ENCODE data around the gene CDKAL1.

GRCh38 chr6:20565342-20565741 is 31.1 kb downstream of the CDKAL1 start:
- TF ChIP-seq REST (IDR thresholded peaks at IDR 0.05) (no peak), POLR2A (IDR thresholded peaks at IDR 0.05; ENCODE audit: low read length) (no peak), CTCF (IDR thresholded peaks at IDR 0.05) (no peak), RAD21 (conservative IDR thresholded peaks at IDR 0.05 in 1 of 2, IDR thresholded peaks at IDR 0.05 in 1 of 2) (no peak), EP300 (IDR thresholded peaks at IDR 0.05) (no peak), CHD4 (IDR thresholded peaks at IDR 0.05; ENCODE audit: borderline replicate concordance) (no peak)
